PC-3 (cell line): ENCODE measurements around the gene GNPTG.

ENCODE experiments used
- EZH2 ChIP-seq: fragments of 300-600 bp; sonication (generic); IDR thresholded peaks from one replicate; pipeline ENCODE4 v1.6.1; 2017; ENCODE audit warnings: antibody characterized with exemption, mild to moderate bottlenecking, low read length; ENCODE audit not compliant: unreplicated experiment
- EZH2phosphoT487 ChIP-seq: fragments of 300-600 bp; sonication (generic); IDR thresholded peaks from 2 replicates; pipeline ENCODE4 v1.6.1; 2018; ENCODE audit warnings: mild to moderate bottlenecking, antibody characterized with exemption, low read length, borderline replicate concordance
- TF ChIP-seq, protein P1 (sequence below): fragments of 300-600 bp; sonication (generic); conservative IDR thresholded peaks from 2 replicates; pipeline ENCODE4 v1.5.1; 2017; ENCODE audit warnings: antibody characterized with exemption, low read depth, mild to moderate bottlenecking, low read length

DNA sequence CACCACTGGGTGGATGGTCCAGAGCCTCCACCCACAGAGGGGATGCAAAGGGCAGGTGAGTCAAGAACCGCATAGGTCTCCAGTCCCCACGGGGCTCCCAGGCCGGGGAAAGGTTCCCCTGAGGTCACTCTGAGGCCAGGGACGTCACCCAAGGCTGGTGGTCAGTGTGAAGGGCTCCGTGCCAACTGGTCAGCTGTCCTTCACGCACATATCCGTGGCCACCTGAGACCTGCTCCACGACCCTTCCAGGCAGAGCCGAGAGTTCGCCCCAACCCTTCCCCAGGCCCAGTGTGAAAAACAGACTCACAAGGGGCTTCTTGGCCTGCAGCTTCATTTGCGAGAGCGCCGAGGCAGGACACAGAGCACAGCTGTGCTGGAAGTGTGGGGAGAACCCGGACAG is 2.8 kb upstream of the GNPTG start:
- TF ChIP-seq, protein P1, sequence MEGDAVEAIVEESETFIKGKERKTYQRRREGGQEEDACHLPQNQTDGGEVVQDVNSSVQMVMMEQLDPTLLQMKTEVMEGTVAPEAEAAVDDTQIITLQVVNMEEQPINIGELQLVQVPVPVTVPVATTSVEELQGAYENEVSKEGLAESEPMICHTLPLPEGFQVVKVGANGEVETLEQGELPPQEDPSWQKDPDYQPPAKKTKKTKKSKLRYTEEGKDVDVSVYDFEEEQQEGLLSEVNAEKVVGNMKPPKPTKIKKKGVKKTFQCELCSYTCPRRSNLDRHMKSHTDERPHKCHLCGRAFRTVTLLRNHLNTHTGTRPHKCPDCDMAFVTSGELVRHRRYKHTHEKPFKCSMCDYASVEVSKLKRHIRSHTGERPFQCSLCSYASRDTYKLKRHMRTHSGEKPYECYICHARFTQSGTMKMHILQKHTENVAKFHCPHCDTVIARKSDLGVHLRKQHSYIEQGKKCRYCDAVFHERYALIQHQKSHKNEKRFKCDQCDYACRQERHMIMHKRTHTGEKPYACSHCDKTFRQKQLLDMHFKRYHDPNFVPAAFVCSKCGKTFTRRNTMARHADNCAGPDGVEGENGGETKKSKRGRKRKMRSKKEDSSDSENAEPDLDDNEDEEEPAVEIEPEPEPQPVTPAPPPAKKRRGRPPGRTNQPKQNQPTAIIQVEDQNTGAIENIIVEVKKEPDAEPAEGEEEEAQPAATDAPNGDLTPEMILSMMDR = no peak
- no peak for TF ChIP-seq EZH2
- TF ChIP-seq EZH2phosphoT487 = no peak
